OCI-LY1 (cell line): ENCODE data around the gene LSP1.

Experiments
- H2AFZ ChIP-seq: fragments of 200-600 bp; sonication (generic), shearing (Covaris generic); 2 replicates; pipeline ENCODE4 v1.6.0; 2014; ENCODE audit warnings: antibody characterized with exemption, mild to moderate bottlenecking, low read length
- H3F3A ChIP-seq: fragments of 200-600 bp; sonication (generic), shearing (Covaris generic); 2 replicates; pipeline ENCODE4 v1.6.0; 2014; ENCODE audit warnings: mild to moderate bottlenecking, antibody characterized with exemption, low read length, moderate library complexity; ENCODE audit not compliant: insufficient read depth
- H3K27ac ChIP-seq: fragments of 200-600 bp; sonication (generic); 2 replicates; pipeline ENCODE4 v1.5.1; 2014; ENCODE audit warnings: low read length, mixed run types, mild to moderate bottlenecking, low read depth; ENCODE audit not compliant: poor library complexity, severe bottlenecking
- H3K27me3 ChIP-seq: fragments of 200-600 bp; sonication (generic); 2 replicates; pipeline ENCODE4 v1.6.0; 2014; ENCODE audit warnings: antibody characterized with exemption, mild to moderate bottlenecking, low read length, moderate library complexity; ENCODE audit not compliant: insufficient read depth
- H3K36me3 ChIP-seq: fragments of 200-600 bp; sonication (generic); 2 replicates; pipeline ENCODE4 v1.6.1; 2014; ENCODE audit warnings: mild to moderate bottlenecking, antibody characterized with exemption, low read length, moderate library complexity, mixed read lengths; ENCODE audit not compliant: insufficient read depth
- H3K4me1 ChIP-seq: fragments of 200-600 bp; sonication (generic); 2 replicates; pipeline ENCODE4 v1.5.1; 2014; ENCODE audit warnings: mild to moderate bottlenecking, low read length, moderate library complexity; ENCODE audit not compliant: insufficient read depth, severe bottlenecking
- H3K4me2 ChIP-seq: fragments of 200-600 bp; sonication (generic), shearing (Covaris generic); 2 replicates; pipeline ENCODE4 v1.6.1; 2014; ENCODE audit warnings: low read length
- H3K4me3 ChIP-seq: fragments of 200-600 bp; sonication (generic); 2 replicates; pipeline ENCODE4 v1.5.1; 2014; ENCODE audit warnings: low read length, low read depth, mild to moderate bottlenecking, mixed read lengths; ENCODE audit not compliant: poor library complexity, severe bottlenecking
- H3K79me2 ChIP-seq: fragments of 200-600 bp; shearing (Covaris generic); 2 replicates; pipeline ENCODE4 v1.6.1; 2016; ENCODE audit warnings: mixed run types, low read length, mixed read lengths; ENCODE audit not compliant: insufficient read depth
- H3K9ac ChIP-seq: fragments of 200-600 bp; sonication (generic), shearing (Covaris generic); 2 replicates; pipeline ENCODE4 v1.6.1; 2014; ENCODE audit warnings: mild to moderate bottlenecking, low read length, mixed read lengths
- H3K9me2 ChIP-seq: fragments of 200-600 bp; sonication (generic), shearing (Covaris generic); 2 replicates; pipeline ENCODE4 v1.6.1; 2014; ENCODE audit warnings: low read depth, mild to moderate bottlenecking, low read length, mixed read lengths
- H3K9me3 ChIP-seq: fragments of 200-600 bp; shearing (Covaris generic); 2 replicates; pipeline ENCODE4 v1.6.1; 2014; ENCODE audit warnings: low read length, mixed read lengths
- H4K20me1 ChIP-seq: fragments of 200-600 bp; sonication (generic), shearing (Covaris generic); 2 replicates; pipeline ENCODE4 v1.6.0; 2016; ENCODE audit warnings: mild to moderate bottlenecking, low read length; ENCODE audit not compliant: insufficient read depth
- CTCF ChIP-seq: fragments of 200-600 bp; sonication (generic), shearing (Covaris generic); IDR thresholded peaks from 2 replicates; pipeline ENCODE4 v1.5.1; 2017; ENCODE audit warnings: mild to moderate bottlenecking, antibody characterized with exemption, low read length, moderate library complexity, mixed read lengths
- EZH2 ChIP-seq: fragments of 200-600 bp; sonication (generic), shearing (Covaris generic); IDR thresholded peaks from 2 replicates; pipeline ENCODE4 v1.8.0; 2017; ENCODE audit warnings: borderline replicate concordance, mixed run types, mild to moderate bottlenecking, antibody characterized with exemption, low read length, moderate library complexity, mixed read lengths

Gene LSP1

GRCh38 chr11:1845095-1845429 lies 7.8 kb upstream of the LSP1 start:
- peaks cover 16% of the 10 kb centered on the region for H3K4me1 ChIP-seq
- no peak overlapping the region for H3K27ac ChIP-seq
- no peak overlapping the region for H3K4me2 ChIP-seq
- no peaks in the 10 kb centered on the region for H4K20me1 ChIP-seq
- no peak overlapping the region for H3K4me3 ChIP-seq
- H3K36me3 ChIP-seq: no peaks in the 10 kb centered on the region
- no peaks in the 10 kb centered on the region for H3K9me2 ChIP-seq
- H3K27me3 ChIP-seq: no peaks in the 10 kb centered on the region
- TF ChIP-seq EZH2 (no peak), CTCF (no peak)
- no peak overlapping the region for H3K9ac ChIP-seq
- no peaks in the 10 kb centered on the region for H3K79me2 ChIP-seq
- H3F3A ChIP-seq: no peaks in the 10 kb centered on the region
- no peaks in the 10 kb centered on the region for H3K9me3 ChIP-seq
- no peak overlapping the region for H2AFZ ChIP-seq

- Histone ChIP-seq H3K27ac (no peak overlapping the region), H2AFZ (no peak overlapping the region), H3F3A (no peaks in the 10 kb centered on the region), H3K4me2 (no peak overlapping the region), H3K36me3 (no peaks in the 10 kb centered on the region), H3K9ac (no peak overlapping the region), H4K20me1 (no peaks in the 10 kb centered on the region), H3K9me3 (no peaks in the 10 kb centered on the region), H3K4me1 (peaks cover 16% of the 10 kb centered on the region), H3K79me2 (no peaks in the 10 kb centered on the region), H3K27me3 (no peaks in the 10 kb centered on the region), H3K9me2 (no peaks in the 10 kb centered on the region), H3K4me3 (no peak overlapping the region)
- TF ChIP-seq CTCF (no peak), EZH2 (no peak)
These were observed 7.1 kb upstream of the LSP1 start for GRCh38 chr11:1845561-1846452.

GRCh38 chr11:1846453-1846932 lies 6.4 kb upstream of the LSP1 start:
- Histone ChIP-seq H3K9me3 (no peaks in the 10 kb centered on the region), H2AFZ (no peak overlapping the region), H3K4me2 (no peak overlapping the region), H3K79me2 (no peaks in the 10 kb centered on the region), H3K4me1 (peaks cover 21% of the 10 kb centered on the region), H3K4me3 (no peak overlapping the region), H3K9me2 (no peaks in the 10 kb centered on the region), H4K20me1 (no peaks in the 10 kb centered on the region), H3K27ac (no peak overlapping the region), H3F3A (no peaks in the 10 kb centered on the region), H3K9ac (no peak overlapping the region), H3K27me3 (no peaks in the 10 kb centered on the region), H3K36me3 (no peaks in the 10 kb centered on the region)
- TF ChIP-seq EZH2 (no peak), CTCF (no peak)
